Neural progenitor cell (in vitro differentiated cells): ENCODE results near the gene PLCL1. TPM values are rescaled to one million over a fixed set of nuclear protein-coding genes. Genes with fewer than 3 reads are reported as not detected.

Experiments used
- DNase-seq: peaks from one replicate; pipeline ENCODE4 v3.0.0-alpha.2; 2016; ENCODE audit warnings: low spot score
- H2AFZ ChIP-seq: fragments of 200-600 bp; sonication (generic); replicated peaks from 2 replicates; pipeline ENCODE4 v1.6.1; 2016; ENCODE audit warnings: antibody characterized with exemption
- H3F3A ChIP-seq: fragments of 200-600 bp; sonication (generic); 2 replicates; pipeline ENCODE4 v1.6.1; 2016; ENCODE audit warnings: antibody characterized with exemption, low read depth
- H3K27ac ChIP-seq: fragments of 200-600 bp; sonication (generic); 2 replicates; pipeline ENCODE4 v1.5.1; 2016; ENCODE audit warnings: mild to moderate bottlenecking
- H3K27me3 ChIP-seq: fragments of 200-600 bp; sonication (generic); 2 replicates; pipeline ENCODE4 v1.6.1; 2016; ENCODE audit warnings: mild to moderate bottlenecking, moderate library complexity
- H3K36me3 ChIP-seq: fragments of 200-600 bp; sonication (generic); 2 replicates; pipeline ENCODE4 v1.5.1; 2016
- H3K4me1 ChIP-seq: fragments of 200-600 bp; sonication (generic); 2 replicates; pipeline ENCODE4 v1.6.1; 2016; ENCODE audit warnings: mixed run types
- H3K4me2 ChIP-seq: fragments of 200-600 bp; sonication (generic); 2 replicates; pipeline ENCODE4 v1.6.1; 2016
- H3K4me3 ChIP-seq: fragments of 200-600 bp; sonication (generic); 2 replicates; pipeline ENCODE4 v1.5.1; 2016
- H3K79me2 ChIP-seq: fragments of 200-600 bp; sonication (generic); 2 replicates; pipeline ENCODE4 v1.6.1; 2016; ENCODE audit warnings: low read depth
- H3K9ac ChIP-seq: fragments of 200-600 bp; sonication (generic); 2 replicates; pipeline ENCODE4 v1.6.1; 2016
- H3K9me3 ChIP-seq: fragments of 200-600 bp; sonication (generic); 2 replicates; pipeline ENCODE4 v1.5.1; 2016; ENCODE audit warnings: low read depth
- H4K20me1 ChIP-seq: fragments of 200-600 bp; sonication (generic); 2 replicates; pipeline ENCODE4 v1.6.1; 2016; ENCODE audit warnings: low read depth
- H3K27ac Mint-ChIP-seq: 3 replicates; pipeline ENCODE4 v1.8.0; 2021; ENCODE audit warnings: mixed read lengths
- H3K27me3 Mint-ChIP-seq: 2 replicates; pipeline ENCODE4 v1.8.0; 2022; ENCODE audit warnings: low read depth, mild to moderate bottlenecking, inconsistent platforms, moderate library complexity, mixed read lengths; ENCODE audit not compliant: insufficient read depth
- H3K36me3 Mint-ChIP-seq: 3 replicates; pipeline ENCODE4 v1.8.0; 2021; ENCODE audit warnings: mixed read lengths
- H3K4me1 Mint-ChIP-seq: 3 replicates; pipeline ENCODE4 v1.8.0; 2021; ENCODE audit warnings: mixed read lengths
- H3K4me3 Mint-ChIP-seq: 3 replicates; pipeline ENCODE4 v1.8.0; 2021; ENCODE audit warnings: mild to moderate bottlenecking, moderate library complexity, mixed read lengths
- H3K9me3 Mint-ChIP-seq: 3 replicates; pipeline ENCODE4 v1.8.0; 2020; ENCODE audit warnings: mixed read lengths
- EZH2 ChIP-seq: fragments of 200-600 bp; sonication (generic); IDR thresholded peaks from 2 replicates; pipeline ENCODE4 v1.6.1; 2017; ENCODE audit warnings: antibody characterized with exemption, mild to moderate bottlenecking, moderate library complexity
- EZH2phosphoT487 ChIP-seq: fragments of 200-600 bp; sonication (generic); IDR thresholded peaks from 2 replicates; pipeline ENCODE4 v1.6.1; 2017; ENCODE audit warnings: antibody characterized with exemption
- total RNA-seq: library from RNA; depleted of rRNA; stranded (reverse); fragments of >200 nt; gene quantifications from 2 replicates; pipeline ENCODE4 v1.2.3, GENCODE V29; 2015; ENCODE audit warnings: low replicate concordance
- TF ChIP-seq, protein P1 (sequence below): fragments of 200-600 bp; sonication (generic); IDR thresholded peaks from 2 replicates; pipeline ENCODE4 v1.5.1; 2017; ENCODE audit warnings: antibody characterized with exemption, mild to moderate bottlenecking

The PLCL1 gene
- total RNA-seq, 1 donor from 2014 or later = 0.41 TPM

DNA sequence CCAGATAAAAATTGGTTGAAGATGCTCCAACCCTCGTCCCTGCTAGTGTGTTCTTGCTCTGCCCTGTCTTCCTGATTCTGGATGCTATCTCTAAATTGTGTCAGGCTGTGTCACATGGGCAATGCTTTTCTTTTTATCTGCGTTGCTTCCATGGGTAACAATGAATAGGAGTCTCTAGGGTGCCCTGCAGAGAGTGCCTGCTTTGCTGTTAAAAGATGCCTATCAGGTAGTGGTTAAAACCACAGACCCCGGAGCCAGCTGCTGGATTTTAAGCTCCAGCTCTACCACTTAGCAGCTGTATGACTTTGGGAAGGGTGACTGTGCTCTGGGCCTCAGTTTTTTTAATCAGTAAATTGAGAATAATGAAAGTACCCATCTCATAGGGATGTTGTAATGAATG lies 340.3 kb downstream of the PLCL1 start:
- DNase-seq = peak; percentile 26
- no peaks in the 10 kb centered on the region for H3K36me3 Mint-ChIP-seq
- peaks cover 6% of the 10 kb centered on the region for H3K4me1 Mint-ChIP-seq
- H3K27ac ChIP-seq = no peak overlapping the region
- peak overlapping the region; percentile 16 for H3K4me2 ChIP-seq
- H3K4me1 ChIP-seq = peaks cover 8% of the 10 kb centered on the region
- no peaks in the 10 kb centered on the region for H4K20me1 ChIP-seq
- H3K79me2 ChIP-seq = no peaks in the 10 kb centered on the region
- H3K9me3 Mint-ChIP-seq = no peaks in the 10 kb centered on the region
- H2AFZ ChIP-seq = no peak overlapping the region
- no peak overlapping the region for H3K27ac Mint-ChIP-seq
- no peak overlapping the region for H3K4me3 Mint-ChIP-seq
- TF ChIP-seq EZH2 = no peak
- TF ChIP-seq, protein P1, sequence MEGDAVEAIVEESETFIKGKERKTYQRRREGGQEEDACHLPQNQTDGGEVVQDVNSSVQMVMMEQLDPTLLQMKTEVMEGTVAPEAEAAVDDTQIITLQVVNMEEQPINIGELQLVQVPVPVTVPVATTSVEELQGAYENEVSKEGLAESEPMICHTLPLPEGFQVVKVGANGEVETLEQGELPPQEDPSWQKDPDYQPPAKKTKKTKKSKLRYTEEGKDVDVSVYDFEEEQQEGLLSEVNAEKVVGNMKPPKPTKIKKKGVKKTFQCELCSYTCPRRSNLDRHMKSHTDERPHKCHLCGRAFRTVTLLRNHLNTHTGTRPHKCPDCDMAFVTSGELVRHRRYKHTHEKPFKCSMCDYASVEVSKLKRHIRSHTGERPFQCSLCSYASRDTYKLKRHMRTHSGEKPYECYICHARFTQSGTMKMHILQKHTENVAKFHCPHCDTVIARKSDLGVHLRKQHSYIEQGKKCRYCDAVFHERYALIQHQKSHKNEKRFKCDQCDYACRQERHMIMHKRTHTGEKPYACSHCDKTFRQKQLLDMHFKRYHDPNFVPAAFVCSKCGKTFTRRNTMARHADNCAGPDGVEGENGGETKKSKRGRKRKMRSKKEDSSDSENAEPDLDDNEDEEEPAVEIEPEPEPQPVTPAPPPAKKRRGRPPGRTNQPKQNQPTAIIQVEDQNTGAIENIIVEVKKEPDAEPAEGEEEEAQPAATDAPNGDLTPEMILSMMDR = no peak
- no peak for TF ChIP-seq EZH2phosphoT487
- H3K27me3 ChIP-seq = no peaks in the 10 kb centered on the region
- no peaks in the 10 kb centered on the region for H3K36me3 ChIP-seq
- no peaks in the 10 kb centered on the region for H3K27me3 Mint-ChIP-seq
- H3F3A ChIP-seq = no peaks in the 10 kb centered on the region
- no peak overlapping the region for H3K9ac ChIP-seq
- H3K4me3 ChIP-seq = no peak overlapping the region
- no peaks in the 10 kb centered on the region for H3K9me3 ChIP-seq

DNA sequence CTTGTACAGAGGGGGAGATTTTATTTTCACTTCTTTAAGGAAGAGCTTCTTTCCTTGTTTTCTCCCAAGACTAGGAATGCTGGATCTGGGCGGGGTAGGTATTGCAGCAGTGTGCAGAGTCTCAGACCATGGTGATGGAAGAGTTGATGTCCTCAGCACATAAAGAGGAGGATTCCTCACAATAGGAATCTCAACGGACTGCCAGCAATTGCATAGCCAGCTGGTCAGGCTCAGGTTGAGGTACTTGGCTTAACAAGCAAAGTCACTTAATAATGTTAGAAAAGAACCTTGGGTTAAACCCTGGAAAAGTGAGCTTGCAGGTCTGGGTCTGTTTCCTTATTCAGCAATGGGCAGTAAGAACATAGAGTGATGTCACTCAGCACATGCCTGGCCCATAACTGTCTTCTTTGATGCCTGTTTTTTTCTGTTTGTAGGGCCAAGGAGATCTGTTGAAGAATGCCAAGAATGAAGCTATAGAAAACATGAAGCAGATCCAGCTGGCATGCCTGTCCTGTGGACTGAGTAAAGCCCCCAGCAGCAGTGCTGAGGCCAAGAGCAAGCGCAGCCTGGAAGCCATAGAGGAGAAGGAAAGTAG lies 342.1 kb downstream of the PLCL1 start:
- H3K27me3 Mint-ChIP-seq = no peaks in the 10 kb centered on the region
- Histone ChIP-seq H3K9ac (no peak overlapping the region), H2AFZ (no peak overlapping the region), H3K36me3 (no peaks in the 10 kb centered on the region), H4K20me1 (no peaks in the 10 kb centered on the region), H3K4me2 (no peak overlapping the region), H3K4me3 (no peak overlapping the region), H3K27ac (no peak overlapping the region), H3K9me3 (no peaks in the 10 kb centered on the region), H3F3A (no peaks in the 10 kb centered on the region), H3K79me2 (no peaks in the 10 kb centered on the region), H3K27me3 (no peaks in the 10 kb centered on the region), H3K4me1 (peaks cover 8% of the 10 kb centered on the region)
- H3K4me3 Mint-ChIP-seq = no peak overlapping the region
- DNase-seq = no peak
- no peaks in the 10 kb centered on the region for H3K36me3 Mint-ChIP-seq
- H3K4me1 Mint-ChIP-seq = peaks cover 6% of the 10 kb centered on the region
- TF ChIP-seq EZH2 = no peak
- no peak for TF ChIP-seq EZH2phosphoT487
- TF ChIP-seq, protein P1 = no peak
- no peaks in the 10 kb centered on the region for H3K9me3 Mint-ChIP-seq
- H3K27ac Mint-ChIP-seq = no peak overlapping the region

DNA sequence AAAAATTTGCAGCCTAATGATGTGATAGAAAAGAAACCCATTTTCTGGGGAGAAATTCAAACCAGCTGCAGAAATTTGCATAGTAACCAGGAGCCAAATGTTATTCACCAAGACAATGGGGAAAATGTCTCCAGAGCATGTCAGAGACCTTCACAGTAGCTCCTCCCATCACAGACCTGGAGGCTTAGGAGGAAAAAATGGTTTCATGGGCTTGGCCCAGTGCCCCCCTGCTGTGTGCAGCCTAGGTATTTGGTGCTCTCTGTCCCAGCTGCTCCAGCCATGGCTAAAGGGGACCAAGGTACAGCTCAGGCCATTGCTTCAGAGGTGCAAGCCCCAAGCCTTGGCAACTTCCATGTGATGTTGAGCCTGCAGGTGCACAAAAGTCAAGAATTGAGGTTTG lies 352.9 kb downstream of the PLCL1 start:
- no peak overlapping the region for H2AFZ ChIP-seq
- H3K27me3 ChIP-seq = no peaks in the 10 kb centered on the region
- Mint-ChIP-seq H3K36me3 (no peaks in the 10 kb centered on the region), H3K9me3 (peaks cover 11% of the 10 kb centered on the region), H3K4me3 (no peak overlapping the region), H3K27ac (no peak overlapping the region), H3K4me1 (no peaks in the 10 kb centered on the region), H3K27me3 (no peaks in the 10 kb centered on the region)
- no peak overlapping the region for H3K27ac ChIP-seq
- H3K9me3 ChIP-seq = no peaks in the 10 kb centered on the region
- no peaks in the 10 kb centered on the region for H3K79me2 ChIP-seq
- H3K4me2 ChIP-seq = no peak overlapping the region
- no peaks in the 10 kb centered on the region for H3F3A ChIP-seq
- no peak overlapping the region for H3K9ac ChIP-seq
- no peaks in the 10 kb centered on the region for H3K4me1 ChIP-seq
- TF ChIP-seq EZH2 = no peak
- TF ChIP-seq EZH2phosphoT487 = no peak
- TF ChIP-seq, protein P1 = no peak
- H4K20me1 ChIP-seq = no peaks in the 10 kb centered on the region
- H3K36me3 ChIP-seq = no peaks in the 10 kb centered on the region
- H3K4me3 ChIP-seq = no peak overlapping the region
- DNase-seq = no peak
